Esophagus muscularis mucosa (tissue), 4 donors: Measurements from ENCODE around the gene KPNA1. TPM values are rescaled to one million over a fixed set of nuclear protein-coding genes. Genes with fewer than 3 reads are reported as not detected.

Experiments
- DNase-seq: peaks from one replicate; pipeline ENCODE4 v3.0.0-alpha.2; 2017; ENCODE audit errors: extremely low spot score
- H3K27ac ChIP-seq, 4 donors: fragments of 200-600 bp; sonication (generic); replicated peaks in 1 of 4; 1 replicate in 3 of 4; 2 replicates in 1 of 4; pipeline ENCODE4 v1.5.1; 2016 to 2019; ENCODE audit warnings: mild to moderate bottlenecking in 1 of 4
- H3K27me3 ChIP-seq, 4 donors: fragments of 200-600 bp; sonication (generic); one replicate each; pipeline versions ENCODE4 v1.5.1 to v1.6.0; 2016 to 2019
- H3K36me3 ChIP-seq, 4 donors: fragments of 200-600 bp; sonication (generic); one replicate each; pipeline ENCODE4 v1.5.1; 2016 to 2019
- H3K4me1 ChIP-seq, 4 donors: fragments of 200-600 bp; sonication (generic); one replicate each; pipeline ENCODE4 v1.5.1; 2016 to 2019
- H3K4me3 ChIP-seq, 4 donors: fragments of 200-600 bp; sonication (generic); 1 replicate in 2 of 4; 2 replicates in 2 of 4; pipeline ENCODE4 v1.5.1; 2016 to 2019; ENCODE audit warnings: mild to moderate bottlenecking in 4 of 4, moderate library complexity in 1 of 4
- H3K9me3 ChIP-seq, 4 donors: fragments of 200-600 bp; sonication (generic); 1 replicate in 3 of 4; 2 replicates in 1 of 4; pipeline ENCODE4 v1.5.1; 2016 to 2019
- CTCF ChIP-seq, 3 experiments: fragments of 200-600 bp in 2 of 3; fragments of 450-650 bp in 1 of 3; sonication (generic) in 2 of 3; IDR thresholded peaks; one replicate each; pipeline ENCODE4 v1.5.1; 2017 to 2019; ENCODE audit warnings: antibody characterized with exemption in 3 of 3, mild to moderate bottlenecking in 2 of 3, moderate library complexity in 1 of 3
- EP300 ChIP-seq: sonication (generic); formaldehyde crosslinking; IDR thresholded peaks from one replicate; pipeline ENCODE4 v1.6.1; 2017; ENCODE audit warnings: antibody characterized with exemption
- POLR2A ChIP-seq: fragments of 450-650 bp; IDR thresholded peaks from one replicate; pipeline ENCODE4 v1.6.1; 2017; ENCODE audit warnings: antibody characterized with exemption, moderate library complexity, mild to moderate bottlenecking, low read depth
- POLR2AphosphoS5 ChIP-seq, 2 donors: sonication (generic); formaldehyde crosslinking; IDR thresholded peaks; one replicate each; pipeline ENCODE4 v1.6.1; 2017; ENCODE audit warnings: antibody characterized with exemption in 2 of 2
- WGBS: methylation state at CpG from one replicate; pipeline ENCODE4 v1.1.5; 2018; 5-methylcytosine and 5-hydroxymethylcytosine counted together
- intact Hi-C: fragments of 100-400 bp; cut with DNase I; formaldehyde crosslinking; loops from one replicate; pipeline ENCODE4 v1.15.1; 2023
- total RNA-seq, 4 donors: library from RNA; depleted of rRNA; stranded (reverse); fragments of >200 nt; gene quantifications; one replicate each; pipeline versions ENCODE4 v1.1.0 to v1.2.1, GENCODE V29; 2016

KPNA1 gene
- 10 to 100 TPM; 28.2 to 47.4 (median 45.3) TPM for total RNA-seq

- H3K36me3 ChIP-seq: no peaks in the 10 kb centered on the region
- peaks cover 0 to 3% (median 0%) of the 10 kb centered on the region in 4 donors for H3K9me3 ChIP-seq
- TF ChIP-seq POLR2A (peak; percentile 95), EP300 (no peak), POLR2AphosphoS5 (IDR thresholded peaks at IDR 0.05) (peak; percentile 98 to 99)
- DNase-seq: peak; percentile 94
- H3K4me1 ChIP-seq: peaks cover 27 to 41% (median 35%) of the 10 kb centered on the region in 4 donors
- H3K27ac ChIP-seq: peak within 1 kb of the TSS; percentile 95 to 98 (median 97)
- no peaks in the 10 kb centered on the region for H3K27me3 ChIP-seq
- intact Hi-C loops: no loop called here
- WGBS: 0% methylated on average over 14 of the region's 109 CpGs
- peak within 1 kb of the TSS; percentile 81 to 93 (median 90) for H3K4me3 ChIP-seq
Measured at GRCh38 chr3:122514123-122515019, at the start of gene KPNA1. Gene KPNA1, minus strand, starts transcription at chr3:122514939. Its CDS starts 18,374 bp downstream, at chr3:122496565.

GRCh38 chr3:122564155-122564912 lies 49.6 kb upstream of the KPNA1 start, which contains the start of the genes DTX3L and PARP9:
Gene DTX3L, plus strand, starts transcription at chr3:122564338. Its CDS starts 89 bp downstream, at chr3:122564427.
Gene PARP9, minus strand, starts transcription at chr3:122564300. Its CDS starts 4,680 bp downstream, at chr3:122559620.
- Histone ChIP-seq H3K9me3 (no peaks in the 10 kb centered on the region), H3K27me3 (no peaks in the 10 kb centered on the region), H3K36me3 (peaks cover 0 to 36% (median 30%) of the 10 kb centered on the region in 4 donors), H3K4me3 (peak within 1 kb of the TSS; percentile 75 to 93 (median 88)), H3K4me1 (peaks cover 23 to 74% (median 59%) of the 10 kb centered on the region in 4 donors), H3K27ac (peak within 1 kb of the TSS; percentile 90 to 97 (median 95))
- intact Hi-C loops: loop anchor here (5.0 to 10.0 kb wide), 2 partner anchors 172 to 230 kb away; partner anchors contain the start of genes HSPBAP1 and SLC49A4
- WGBS: 0% methylated on average over 21 of the region's 56 CpGs
- DNase-seq: peak; percentile 96
- no peak for TF ChIP-seq CTCF (IDR thresholded peaks at IDR 0.05)
- TF ChIP-seq POLR2AphosphoS5 (IDR thresholded peaks at IDR 0.05): peak; percentile 80 to 87
- TF ChIP-seq POLR2A: no peak
- no peak for TF ChIP-seq EP300

DNA sequence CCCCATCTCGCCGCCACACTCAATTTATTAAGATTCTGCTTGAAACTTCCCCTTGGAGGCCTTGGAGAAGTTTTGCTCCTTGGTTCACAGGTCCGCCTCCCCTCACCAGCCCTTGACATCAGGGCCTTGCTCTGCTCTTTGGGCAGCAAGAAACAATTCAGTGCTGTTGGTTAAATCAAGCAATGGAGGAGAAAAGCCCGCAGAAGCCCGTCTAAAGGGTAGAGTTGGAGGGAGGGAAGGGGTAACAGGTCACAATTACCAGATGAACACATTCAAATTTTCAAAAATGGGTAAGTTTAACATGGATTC lies 48.9 kb upstream of the KPNA1 start:
- 28% methylated on average over 5 of the region's 5 CpGs for WGBS
- no peak for DNase-seq

DNA sequence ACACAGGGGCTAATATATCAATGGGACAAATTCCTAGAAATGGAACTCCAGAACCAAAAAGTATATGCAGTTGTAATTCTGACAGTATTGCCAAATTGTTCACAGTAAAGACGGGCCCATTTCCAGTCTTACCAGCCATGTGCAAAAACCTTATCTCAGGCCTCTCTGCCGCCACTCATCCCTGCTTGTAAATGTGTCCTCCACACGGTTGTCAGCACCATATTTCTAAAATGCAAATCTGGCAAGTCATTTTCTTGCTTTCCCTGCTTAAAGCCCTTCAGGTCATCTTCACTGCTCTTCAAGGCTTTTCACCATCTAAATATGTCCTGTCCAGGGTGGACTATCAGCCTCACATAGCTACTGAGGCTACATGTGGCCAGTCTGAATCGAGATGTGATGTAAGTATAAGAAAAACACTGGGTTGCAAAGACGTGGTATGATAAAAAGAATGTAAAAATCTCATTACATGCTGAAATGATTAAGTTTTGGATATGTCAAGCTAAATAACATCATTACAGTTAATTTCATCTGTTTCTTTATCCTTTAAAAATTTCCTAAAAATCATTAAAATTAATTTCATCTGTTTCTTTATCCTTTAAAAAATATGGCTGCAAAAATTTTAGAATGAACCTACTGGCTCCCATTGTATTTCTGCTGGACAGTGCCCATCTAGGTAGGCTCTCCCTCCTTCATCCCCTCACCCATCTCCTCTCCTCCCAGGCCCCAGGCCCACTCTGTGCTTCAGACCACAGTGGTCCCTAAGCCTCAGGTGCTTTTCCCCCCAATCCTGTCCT lies 48.4 kb upstream of the KPNA1 start:
- no peaks in the 10 kb centered on the region for H3K27me3 ChIP-seq
- no peaks in the 10 kb centered on the region for H3K9me3 ChIP-seq
- 55% methylated on average over 5 of the region's 5 CpGs for WGBS
- DNase-seq: no peak
- peaks cover 3 to 39% (median 36%) of the 10 kb centered on the region in 4 donors for H3K36me3 ChIP-seq
- peak overlapping the region; percentile 75 to 93 (median 88) for H3K4me3 ChIP-seq
- intact Hi-C loops: loop anchor here (5.0 to 10.0 kb wide), 2 partner anchors 171 to 232 kb away; partner anchors contain the start of genes HSPBAP1 and SLC49A4
- no peak for TF ChIP-seq POLR2A
- TF ChIP-seq CTCF (IDR thresholded peaks at IDR 0.05): no peak
- no peak for TF ChIP-seq EP300
- no peak for TF ChIP-seq POLR2AphosphoS5 (IDR thresholded peaks at IDR 0.05)
- H3K27ac ChIP-seq: peak overlapping the region; percentile 90 to 97 (median 95)
- H3K4me1 ChIP-seq: peaks cover 23 to 62% (median 47%) of the 10 kb centered on the region in 4 donors

More for the DNA sequence above, 48.9 kb upstream of the KPNA1 start:
- TF ChIP-seq EP300 (no peak), CTCF (IDR thresholded peaks at IDR 0.05) (no peak), POLR2AphosphoS5 (IDR thresholded peaks at IDR 0.05) (no peak), POLR2A (no peak)
- intact Hi-C loops: loop anchor here (5.0 to 10.0 kb wide), 2 partner anchors 171 to 231 kb away; partner anchors contain the start of genes HSPBAP1 and SLC49A4
- H3K27me3 ChIP-seq: no peaks in the 10 kb centered on the region
- H3K36me3 ChIP-seq: peaks cover 0 to 37% (median 34%) of the 10 kb centered on the region in 4 donors
- H3K4me1 ChIP-seq: peaks cover 23 to 68% (median 52%) of the 10 kb centered on the region in 4 donors
- H3K4me3 ChIP-seq: peak overlapping the region; percentile 75 to 93 (median 88)
- no peaks in the 10 kb centered on the region for H3K9me3 ChIP-seq
- H3K27ac ChIP-seq: peak overlapping the region; percentile 90 to 97 (median 95)
